NCI-H1092 treated with DMSO at 0.1 percent for 48 hours (cell line): ENCODE measurements around the gene CTNNA3.

Source experiments
- DNase-seq: peaks from one replicate; lab custom pipeline; 2025; lab: John Stamatoyannopoulos, UW

CTNNA3 gene

GRCh38 chr10:66292922-66293321, 1403.1 kb downstream of the CTNNA3 start:
- DNase-seq, result no peak

- DNase-seq, result no peak
These were observed 1403.5 kb downstream of the CTNNA3 start for GRCh38 chr10:66292456-66292855.

- no peak for DNase-seq
These were observed 1404.9 kb downstream of the CTNNA3 start for GRCh38 chr10:66291133-66291532.

- no peak for DNase-seq
These were observed 1411.4 kb downstream of the CTNNA3 start for GRCh38 chr10:66284621-66285020.

DNA sequence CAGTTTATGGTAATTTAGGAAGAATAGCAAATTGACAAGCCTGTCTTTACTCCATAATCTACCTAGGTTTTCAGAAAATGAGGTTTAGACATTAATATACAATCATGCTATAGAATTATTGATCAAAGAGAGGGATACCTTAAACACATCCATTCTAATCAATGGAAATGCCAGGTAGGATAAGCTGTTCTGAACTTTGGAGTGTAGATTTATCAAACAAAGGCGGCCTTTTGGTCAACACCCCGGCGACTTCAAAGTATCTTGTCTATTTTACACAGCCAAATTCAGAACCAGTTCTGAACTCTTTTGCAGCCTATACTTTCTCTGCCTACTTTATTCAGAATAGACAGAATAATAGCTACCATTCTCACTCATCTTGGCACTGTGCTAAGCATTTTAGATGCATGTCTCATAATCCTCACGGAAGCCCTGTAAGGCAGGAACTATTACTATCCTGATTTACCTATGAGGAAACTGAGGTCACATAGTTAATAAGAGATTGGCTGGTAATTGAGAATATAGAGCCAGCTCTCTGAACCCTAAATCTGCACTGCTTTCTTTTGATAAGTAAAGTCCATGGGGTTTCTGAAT, 1412.0 kb downstream of the CTNNA3 start:
- DNase-seq, result no peak

- no peak for DNase-seq
These were observed 1412.9 kb downstream of the CTNNA3 start for GRCh38 chr10:66283064-66283463.

DNA sequence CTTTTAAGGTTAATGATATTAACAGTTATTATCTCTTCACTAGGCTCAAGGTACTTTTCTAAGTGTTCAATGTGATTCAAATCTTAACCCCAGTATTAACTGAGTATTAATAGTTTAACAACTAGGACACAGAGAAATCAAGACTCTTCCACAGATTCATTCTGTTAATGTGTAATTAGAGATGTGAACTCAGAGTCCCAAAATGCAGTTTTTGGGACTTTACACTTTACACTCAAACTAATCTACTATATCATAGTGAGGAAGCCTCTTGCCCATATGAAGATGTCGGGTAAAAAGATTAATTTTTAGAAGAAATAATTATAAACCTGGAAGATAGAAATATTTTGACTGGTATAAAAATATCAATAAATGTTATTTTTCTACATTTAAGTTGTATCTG, 1414.7 kb downstream of the CTNNA3 start:
- no peak for DNase-seq

- no peak for DNase-seq
These were observed 1418.5 kb downstream of the CTNNA3 start for GRCh38 chr10:66277481-66277880.

DNA sequence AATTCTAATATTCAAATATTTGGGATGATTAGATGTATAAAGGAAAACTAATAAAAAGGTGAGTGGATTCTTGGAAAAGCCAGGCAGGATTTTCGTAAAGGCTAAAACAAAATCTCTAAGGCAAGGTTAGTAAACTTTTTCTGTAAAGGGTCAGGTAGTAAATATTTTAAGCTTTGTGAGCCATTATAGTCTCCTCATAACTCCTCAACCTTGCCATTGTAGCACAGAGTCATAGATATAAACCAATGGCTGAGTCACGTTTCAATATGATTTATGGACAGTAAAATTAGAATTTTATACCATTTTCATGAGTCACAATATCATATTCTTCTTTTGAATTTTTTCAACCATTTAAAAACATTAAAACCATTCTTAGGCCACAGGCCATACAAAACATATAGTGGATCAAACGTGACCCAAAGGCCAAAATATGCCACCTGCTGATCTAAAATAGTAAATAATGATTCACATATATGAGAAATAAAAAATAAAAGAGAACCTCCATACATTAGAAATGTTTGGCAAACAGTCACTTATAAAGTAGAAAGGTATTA, 1422.0 kb downstream of the CTNNA3 start:
- no peak for DNase-seq

DNA sequence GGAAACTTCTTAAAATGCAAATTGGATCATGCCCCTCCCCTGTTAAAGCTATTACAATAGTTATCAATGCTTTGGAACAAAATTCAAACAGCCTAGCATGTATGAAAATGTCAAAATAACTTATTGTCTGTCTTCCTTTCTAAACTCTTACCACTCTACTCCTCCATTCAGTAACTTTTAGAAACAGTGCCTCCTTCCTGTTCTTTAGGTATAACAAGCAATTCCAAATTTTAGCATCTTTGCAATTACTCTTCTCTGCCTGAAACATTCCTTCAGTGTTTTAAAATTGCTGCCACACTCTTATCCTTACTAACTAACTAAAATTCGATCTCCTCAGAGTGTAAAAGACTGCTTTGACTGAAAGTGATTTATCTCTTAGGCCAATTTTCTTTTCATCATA, 1430.6 kb downstream of the CTNNA3 start:
- no peak for DNase-seq

DNA sequence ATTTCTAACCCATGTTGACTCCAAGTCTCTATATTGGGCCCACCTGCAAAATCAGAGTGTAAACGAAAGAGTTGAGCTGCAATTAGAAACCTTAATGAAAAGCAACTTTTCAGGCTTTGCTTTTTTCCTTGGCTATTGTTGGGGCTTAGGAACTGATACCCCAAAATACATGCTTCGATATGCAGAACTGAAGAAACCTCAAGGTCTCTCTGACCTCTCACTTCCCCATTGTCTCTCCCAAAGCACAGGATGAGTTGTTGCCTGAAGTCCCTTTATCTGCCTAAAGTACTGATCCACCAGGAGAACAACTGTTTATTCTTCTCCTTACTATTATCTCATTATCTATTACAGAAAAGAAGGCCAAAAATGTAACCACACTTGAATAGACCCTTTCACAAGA, 1436.2 kb downstream of the CTNNA3 start:
- no peak for DNase-seq

- DNase-seq, result no peak
These were observed 1437.3 kb downstream of the CTNNA3 start for GRCh38 chr10:66258693-66259092.

- no peak for DNase-seq
These were observed 1438.2 kb downstream of the CTNNA3 start for GRCh38 chr10:66257801-66258200.

- DNase-seq, result no peak
These were observed 1443.0 kb downstream of the CTNNA3 start for GRCh38 chr10:66252986-66253385.

DNA sequence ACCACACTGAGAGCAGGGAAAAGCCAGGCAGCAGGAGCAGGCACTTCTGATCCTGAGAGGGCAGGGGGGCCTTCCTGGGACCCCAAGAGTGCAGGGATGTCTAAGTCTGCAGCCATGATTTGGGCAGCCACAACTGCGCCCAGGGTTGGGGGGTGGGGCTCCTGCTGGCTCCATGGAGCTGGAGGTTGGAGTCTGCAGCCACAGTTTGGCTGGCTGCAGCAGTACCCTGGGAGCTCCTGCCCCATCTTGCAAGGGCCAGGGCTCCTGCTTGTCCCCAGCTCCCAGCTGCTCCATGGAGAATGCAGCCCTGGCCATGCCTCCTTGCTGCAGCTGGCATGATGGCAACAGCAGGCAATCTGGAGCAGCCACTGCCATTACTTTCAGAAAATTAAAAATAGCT, 1449.8 kb downstream of the CTNNA3 start:
- no peak for DNase-seq

DNA sequence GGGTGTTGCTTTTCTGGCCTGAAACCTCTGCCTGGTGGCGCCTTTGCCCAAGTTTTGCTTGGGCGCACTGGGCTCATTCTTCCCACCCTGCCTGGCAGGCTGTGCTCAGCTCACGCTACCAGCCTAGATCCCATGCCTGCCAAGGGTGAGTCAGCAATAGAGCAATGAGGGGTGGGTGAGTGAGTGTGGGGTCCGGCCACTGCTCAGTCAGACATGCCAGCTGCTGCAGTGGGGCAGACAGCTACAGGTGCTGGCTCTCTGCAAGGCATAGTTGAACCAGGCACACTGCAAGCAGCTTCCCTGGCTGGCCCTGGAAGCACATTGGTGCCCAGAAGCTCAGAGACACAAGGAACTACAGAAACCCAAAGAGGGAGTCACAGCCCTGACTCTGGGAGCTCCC, 1451.0 kb downstream of the CTNNA3 start:
- no peak for DNase-seq

DNA sequence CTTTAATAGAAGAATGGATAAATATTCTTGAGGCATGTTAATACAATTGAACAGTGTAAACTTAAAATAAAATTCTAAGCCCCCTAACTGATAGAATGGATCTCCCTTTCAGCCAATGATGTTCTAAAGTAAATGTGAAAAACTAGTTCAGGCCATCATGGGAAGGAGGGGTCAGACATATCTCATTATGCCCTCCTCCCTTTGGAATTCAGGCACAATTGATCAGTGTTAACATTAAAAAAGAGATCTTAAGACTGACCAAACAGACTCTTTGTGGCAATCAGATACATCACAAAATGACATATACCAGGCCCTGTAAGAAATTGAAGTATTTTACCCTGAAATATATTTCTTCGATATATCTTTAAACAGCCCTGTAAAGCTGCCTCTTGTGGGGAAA, 1453.1 kb downstream of the CTNNA3 start:
- DNase-seq, result no peak

GRCh38 chr10:66239062-66239461, 1456.9 kb downstream of the CTNNA3 start:
- no peak for DNase-seq

- no peak for DNase-seq
These were observed 1457.7 kb downstream of the CTNNA3 start for GRCh38 chr10:66238343-66238742.

DNA sequence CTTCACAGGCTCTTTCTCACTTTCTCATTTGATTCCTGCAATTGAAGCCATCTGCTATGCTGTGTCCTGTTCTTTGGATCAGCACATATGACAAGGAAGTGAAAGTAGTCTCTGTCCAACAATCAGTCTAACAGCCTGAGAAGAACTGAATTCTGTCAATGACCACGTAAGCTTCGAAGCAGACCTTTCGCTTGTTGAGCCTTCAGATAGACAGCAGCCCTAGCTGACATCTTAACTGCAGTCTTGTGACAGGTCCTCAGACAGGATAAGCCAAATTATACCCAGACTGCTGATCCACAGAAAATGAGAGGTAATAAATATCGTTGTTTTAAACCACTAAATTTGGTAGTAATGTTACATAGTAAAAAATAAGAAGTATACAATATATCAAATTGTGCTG, 1461.1 kb downstream of the CTNNA3 start:
- DNase-seq, result no peak

GRCh38 chr10:66228887-66229286, 1467.1 kb downstream of the CTNNA3 start:
- DNase-seq, result no peak

DNA sequence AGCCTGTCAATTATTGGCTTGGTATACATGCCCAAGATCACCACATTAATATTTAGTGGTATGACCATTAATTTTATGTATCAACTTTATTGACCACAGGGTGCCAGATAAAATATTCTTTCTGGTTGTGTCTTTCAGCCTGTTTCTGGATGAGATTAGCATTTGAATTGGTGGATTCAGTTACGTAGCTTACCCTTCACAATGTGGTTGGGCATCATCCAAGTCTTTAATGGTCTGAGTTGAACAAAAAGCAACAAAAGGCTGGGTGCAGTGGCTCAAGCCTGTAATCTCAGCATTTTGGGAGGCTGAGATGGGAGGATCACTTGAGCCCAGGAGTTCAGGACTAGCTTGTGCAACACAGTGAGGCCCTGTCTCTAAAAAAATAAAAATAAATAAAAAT, 1472.3 kb downstream of the CTNNA3 start:
- no peak for DNase-seq

GRCh38 chr10:66222462-66223046, 1473.4 kb downstream of the CTNNA3 start:
- no peak for DNase-seq

- DNase-seq, result no peak
These were observed 1476.9 kb downstream of the CTNNA3 start for GRCh38 chr10:66218981-66219587.
